ENCODE results near the gene NANOS2. TPM values are rescaled to one million over a fixed set of nuclear protein-coding genes. Genes with fewer than 3 reads are reported as not detected.
"Not testable (repeated sequence)": the region's sequence is repeated elsewhere in the genome, so short reads cannot be mapped to it uniquely, and the experiment has no call there.

Gene NANOS2
- total RNA-seq, 1 experiment from 2014 or later = not detected

GRCh38 chr19:45895983-45896599, 18.5 kb downstream of the NANOS2 start:
- not testable (repeated sequence) for H3K4me3 ChIP-seq (ENCODE audit: insufficient read depth, low read depth, low read length); DNase-seq; H3K27me3 ChIP-seq (ENCODE audit: control insufficient read depth, insufficient read depth, low read length); H3K36me3 ChIP-seq (replicated peaks; ENCODE audit: control insufficient read depth, insufficient read depth, low read length)

GRCh38 chr19:45895519-45895972, 19.0 kb downstream of the NANOS2 start:
- Histone ChIP-seq H3K27me3 (ENCODE audit: control insufficient read depth, insufficient read depth, low read length) (peaks cover 2% of the 10 kb centered on the region; the same call in 1 of the 2 replicates), H3K36me3 (replicated peaks; ENCODE audit: control insufficient read depth, insufficient read depth, low read length) (no peaks in the 10 kb centered on the region; the same call in 1 of the 2 replicates), H3K4me3 (ENCODE audit: insufficient read depth, low read depth, low read length) (no peak overlapping the region)
- DNase-seq = no peak

GRCh38 chr19:45890877-45891276, 23.7 kb downstream of the NANOS2 start:
- Histone ChIP-seq H3K27me3 (ENCODE audit: control insufficient read depth, insufficient read depth, low read length) (no peaks in the 10 kb centered on the region), H3K36me3 (replicated peaks; ENCODE audit: control insufficient read depth, insufficient read depth, low read length) (no peaks in the 10 kb centered on the region), H3K4me3 (ENCODE audit: insufficient read depth, low read depth, low read length) (no peak overlapping the region)
- DNase-seq = peak; percentile 62

GRCh38 chr19:45889210-45889885, 25.2 kb downstream of the NANOS2 start:
- Histone ChIP-seq H3K27me3 (ENCODE audit: control insufficient read depth, insufficient read depth, low read length) (no peaks in the 10 kb centered on the region), H3K4me3 (ENCODE audit: insufficient read depth, low read depth, low read length) (no peak overlapping the region), H3K36me3 (replicated peaks; ENCODE audit: control insufficient read depth, insufficient read depth, low read length) (no peaks in the 10 kb centered on the region)
- no peak for DNase-seq

GRCh38 chr19:45887200-45887710, 27.3 kb downstream of the NANOS2 start:
- Histone ChIP-seq H3K4me3 (ENCODE audit: insufficient read depth, low read depth, low read length) (peak overlapping the region; percentile 79), H3K27me3 (ENCODE audit: control insufficient read depth, insufficient read depth, low read length) (no peaks in the 10 kb centered on the region), H3K36me3 (replicated peaks; ENCODE audit: control insufficient read depth, insufficient read depth, low read length) (no peaks in the 10 kb centered on the region)
- DNase-seq = no peak

- Histone ChIP-seq H3K36me3 (replicated peaks; ENCODE audit: control insufficient read depth, insufficient read depth, low read length) (no peaks in the 10 kb centered on the region), H3K27me3 (ENCODE audit: control insufficient read depth, insufficient read depth, low read length) (no peaks in the 10 kb centered on the region), H3K4me3 (ENCODE audit: insufficient read depth, low read depth, low read length) (peak overlapping the region; percentile 79)
- DNase-seq = peak; percentile 96
Observed at GRCh38 chr19:45886427-45887199, 28.0 kb downstream of the NANOS2 start.

GRCh38 chr19:45885556-45886426, 28.8 kb downstream of the NANOS2 start, which contains the start of gene IRF2BP1:
Gene IRF2BP1 (minus strand): TSS chr19:45886141. CDS start chr19:45885774, 367 bp downstream.
- peak; percentile 96 for DNase-seq
- no peaks in the 10 kb centered on the region for H3K27me3 ChIP-seq (ENCODE audit: control insufficient read depth, insufficient read depth, low read length)
- H3K36me3 ChIP-seq (replicated peaks; ENCODE audit: control insufficient read depth, insufficient read depth, low read length) = no peaks in the 10 kb centered on the region

GRCh38 chr19:45884682-45885555, 29.7 kb downstream of the NANOS2 start:
- H3K4me3 ChIP-seq (ENCODE audit: insufficient read depth, low read depth, low read length) = peak overlapping the region; percentile 79
- no peaks in the 10 kb centered on the region for H3K36me3 ChIP-seq (replicated peaks; ENCODE audit: control insufficient read depth, insufficient read depth, low read length)
- no peaks in the 10 kb centered on the region for H3K27me3 ChIP-seq (ENCODE audit: control insufficient read depth, insufficient read depth, low read length)
- peak; percentile 82 for DNase-seq

More at GRCh38 chr19:45885556-45886426, 28.8 kb downstream of the NANOS2 start, which contains the start of gene IRF2BP1:
- H3K4me3 ChIP-seq (ENCODE audit: insufficient read depth, low read depth, low read length) = peak within 1 kb of the TSS; percentile 79

GRCh38 chr19:45883881-45884681, 30.5 kb downstream of the NANOS2 start:
- H3K4me3 ChIP-seq (ENCODE audit: insufficient read depth, low read depth, low read length) = no peak overlapping the region
- H3K36me3 ChIP-seq (replicated peaks; ENCODE audit: control insufficient read depth, insufficient read depth, low read length) = no peaks in the 10 kb centered on the region
- H3K27me3 ChIP-seq (ENCODE audit: control insufficient read depth, insufficient read depth, low read length) = no peaks in the 10 kb centered on the region
- DNase-seq = peak; percentile 60

- no peak for DNase-seq
- Histone ChIP-seq H3K4me3 (ENCODE audit: insufficient read depth, low read depth, low read length) (no peak overlapping the region), H3K36me3 (replicated peaks; ENCODE audit: control insufficient read depth, insufficient read depth, low read length) (no peaks in the 10 kb centered on the region), H3K27me3 (ENCODE audit: control insufficient read depth, insufficient read depth, low read length) (no peaks in the 10 kb centered on the region)
Observed at GRCh38 chr19:45883586-45883880, 31.0 kb downstream of the NANOS2 start.

- DNase-seq = peak; percentile 98
- H3K36me3 ChIP-seq (replicated peaks; ENCODE audit: control insufficient read depth, insufficient read depth, low read length) = no peaks in the 10 kb centered on the region
- peak overlapping the region; percentile 55 for H3K4me3 ChIP-seq (ENCODE audit: insufficient read depth, low read depth, low read length)
- H3K27me3 ChIP-seq (ENCODE audit: control insufficient read depth, insufficient read depth, low read length) = no peaks in the 10 kb centered on the region
Observed at GRCh38 chr19:45882652-45883585, 31.7 kb downstream of the NANOS2 start.

Data from H7 (cell line).